SK-N-SH (cell line): ENCODE results near the gene METTL13. TPM values are rescaled to one million over a fixed set of nuclear protein-coding genes. Genes with fewer than 3 reads are reported as not detected.

Experiments
- CTCF ChIA-PET: fragments of 300-600, 350-600 bp; formaldehyde crosslinking; extraction: SDS; loops from one replicate; lab custom pipeline; 2021; lab: Yijun Ruan, JAX
- POLR2A ChIA-PET: fragments of 350-600 bp; sonication (Branson Sonifier 250); formaldehyde crosslinking; extraction: SDS; loops from one replicate; lab custom pipeline; 2020; ENCODE audit warnings: antibody characterized with exemption, inconsistent platforms; lab: Yijun Ruan, JAX
- DNase-seq: peaks from one replicate; pipeline ENCODE4 v3.0.0; 2012
- H2AFZ ChIP-seq: fragments of 200-600 bp; sonication (generic); 2 replicates; pipeline ENCODE4 v1.8.1; 2016; ENCODE audit warnings: antibody characterized with exemption, mild to moderate bottlenecking, low read depth
- H3F3A ChIP-seq: fragments of 200-600 bp; sonication (generic); replicated peaks from 2 replicates; pipeline ENCODE3; 2016; ENCODE audit warnings: antibody characterized with exemption, mild to moderate bottlenecking; ENCODE audit not compliant: insufficient read depth
- H3K27ac ChIP-seq, 2 experiments: fragments of 200-500 bp in 1 of 2; fragments of 200-600 bp in 1 of 2; sonication (Bioruptor generic) in 1 of 2; sonication (generic), shearing (Covaris generic) in 1 of 2; 2 replicates each; pipeline versions ENCODE4 v1.5.1 to v1.6.1; 2014 to 2016; ENCODE audit warnings: low read depth in 2 of 2, inconsistent platforms in 1 of 2, low read length in 1 of 2, mild to moderate bottlenecking in 1 of 2, mixed read lengths in 1 of 2
- H3K27me3 ChIP-seq: fragments of 200-600 bp; sonication (generic), shearing (Covaris generic); 2 replicates; pipeline ENCODE4 v1.6.1; 2016; ENCODE audit warnings: mixed run types; ENCODE audit not compliant: insufficient read depth
- H3K36me3 ChIP-seq, 2 experiments: fragments of 200-500 bp in 1 of 2; fragments of 200-600 bp in 1 of 2; sonication (Bioruptor generic) in 1 of 2; sonication (generic) in 1 of 2; replicated peaks in 1 of 2; 2 replicates each; pipeline versions ENCODE3 to v1.5.1; 2014 to 2016; ENCODE audit warnings: low read length in 1 of 2, mild to moderate bottlenecking in 1 of 2; ENCODE audit not compliant: insufficient read depth in 2 of 2, control insufficient read depth in 1 of 2
- H3K4me1 ChIP-seq, 2 experiments: fragments of 200-500 bp in 1 of 2; fragments of 200-600 bp in 1 of 2; sonication (Bioruptor generic) in 1 of 2; sonication (generic), shearing (Covaris generic) in 1 of 2; 2 replicates each; pipeline versions ENCODE4 v1.5.1 to v1.6.1; 2014 to 2016; ENCODE audit warnings: low read depth in 1 of 2, low read length in 1 of 2, mixed run types in 1 of 2; ENCODE audit not compliant: insufficient read depth in 2 of 2, control insufficient read depth in 1 of 2
- H3K4me2 ChIP-seq: fragments of 200-600 bp; sonication (generic), shearing (Covaris generic); 2 replicates; pipeline ENCODE4 v1.6.1; 2017; ENCODE audit warnings: mixed run types
- H3K4me3 ChIP-seq, 2 experiments: fragments of 200-500 bp in 1 of 2; fragments of 200-600 bp in 1 of 2; sonication (Bioruptor generic) in 1 of 2; sonication (generic), shearing (Covaris generic) in 1 of 2; 2 replicates each; pipeline versions ENCODE4 v1.5.1 to v1.8.1; 2014 to 2016; ENCODE audit warnings: low read depth in 2 of 2, inconsistent platforms in 1 of 2, low read length in 1 of 2, mild to moderate bottlenecking in 1 of 2, mixed read lengths in 1 of 2, moderate library complexity in 1 of 2
- H3K79me2 ChIP-seq: fragments of 200-600 bp; sonication (generic); 2 replicates; pipeline ENCODE4 v1.8.1; 2017; ENCODE audit warnings: mild to moderate bottlenecking; ENCODE audit not compliant: insufficient read depth
- H3K9ac ChIP-seq: fragments of 200-600 bp; sonication (generic); 2 replicates; pipeline ENCODE4 v1.6.1; 2017; ENCODE audit warnings: mixed run types
- H3K9me2 ChIP-seq: fragments of 200-600 bp; sonication (generic); 2 replicates; pipeline ENCODE4 v1.6.1; 2017; ENCODE audit warnings: mixed run types
- H3K9me3 ChIP-seq: fragments of 200-600 bp; sonication (generic); 2 replicates; pipeline ENCODE4 v1.6.1; 2017; ENCODE audit warnings: mixed run types, mild to moderate bottlenecking, moderate library complexity
- H4K20me1 ChIP-seq: fragments of 200-600 bp; sonication (generic); 2 replicates; pipeline ENCODE4 v1.6.1; 2017; ENCODE audit warnings: mild to moderate bottlenecking, mixed run types; ENCODE audit not compliant: insufficient read depth
- CHD2 ChIP-seq: fragments of 150-350 bp; IDR thresholded peaks from 2 replicates; pipeline ENCODE4 v1.6.1; 2018; ENCODE audit warnings: low read length; ENCODE audit not compliant: partially characterized antibody
- EP300 ChIP-seq, 2 experiments: IDR thresholded peaks; 2 replicates each; pipeline versions ENCODE4 v1.4.0 to v1.6.1; 2012; ENCODE audit warnings: borderline replicate concordance in 1 of 2, low read depth in 1 of 2, low read length in 1 of 2
- EZH2phosphoT487 ChIP-seq: fragments of 200-600 bp; sonication (generic); IDR thresholded peaks from 2 replicates; pipeline ENCODE4 v1.6.1; 2017; ENCODE audit warnings: low read depth, mixed run types, mild to moderate bottlenecking, antibody characterized with exemption, moderate library complexity, borderline replicate concordance
- FOSL2 ChIP-seq: IDR thresholded peaks from 2 replicates; pipeline ENCODE4 v1.4.0; 2012; ENCODE audit warnings: low read depth, mild to moderate bottlenecking, moderate library complexity, borderline replicate concordance
- FOXJ3 ChIP-seq: sonication (generic); formaldehyde crosslinking; IDR thresholded peaks from 2 replicates; pipeline ENCODE4 v1.5.1; 2020; ENCODE audit warnings: mild to moderate bottlenecking, missing genetic modification reagents
- FOXM1 ChIP-seq: IDR thresholded peaks from 2 replicates; pipeline ENCODE4 v1.4.0; 2012; ENCODE audit warnings: low read depth, mild to moderate bottlenecking
- GABPA ChIP-seq: IDR thresholded peaks from 2 replicates; pipeline ENCODE4 v1.4.0; 2012; ENCODE audit warnings: low read depth, mild to moderate bottlenecking
- GATA2 ChIP-seq: sonication (generic); formaldehyde crosslinking; IDR thresholded peaks from 2 replicates; pipeline ENCODE4 v1.5.0; 2020; ENCODE audit warnings: mild to moderate bottlenecking, missing genetic modification reagents
- IRF3 ChIP-seq: fragments of 150-350 bp; IDR thresholded peaks from 2 replicates; pipeline ENCODE4 v1.6.1; 2016; ENCODE audit warnings: mild to moderate bottlenecking, low read depth, low read length
- JUND ChIP-seq: IDR thresholded peaks from 2 replicates; pipeline ENCODE4 v1.4.0; 2012
- NFIC ChIP-seq: IDR thresholded peaks from 2 replicates; pipeline ENCODE4 v1.4.0; 2012; ENCODE audit warnings: borderline replicate concordance
- NRF1 ChIP-seq: IDR thresholded peaks from 2 replicates; pipeline ENCODE4 v1.6.1; 2012; ENCODE audit warnings: low read depth, mild to moderate bottlenecking, low read length
- PBX3 ChIP-seq: IDR thresholded peaks from 2 replicates; pipeline ENCODE4; 2012
- POLR2AphosphoS5 ChIP-seq: IDR thresholded peaks from 2 replicates; pipeline ENCODE4 v1.6.1; 2012; ENCODE audit warnings: low read depth, low read length
- RAD21 ChIP-seq: IDR thresholded peaks from 2 replicates; pipeline ENCODE4 v1.6.1; 2012; ENCODE audit warnings: mild to moderate bottlenecking, low read length
- REST ChIP-seq: IDR thresholded peaks from 2 replicates; pipeline ENCODE4 v1.6.1; 2012; ENCODE audit warnings: mild to moderate bottlenecking, low read depth, low read length, moderate library complexity
- RFX5 ChIP-seq: IDR thresholded peaks from 2 replicates; pipeline ENCODE4 v1.6.1; 2012; ENCODE audit warnings: mild to moderate bottlenecking, improper control_type of control experiment, low read length
- RXRA ChIP-seq: IDR thresholded peaks from 2 replicates; pipeline ENCODE4 v1.4.0; 2012; ENCODE audit warnings: low read depth, mild to moderate bottlenecking, borderline replicate concordance
- SIN3A ChIP-seq: IDR thresholded peaks from 2 replicates; pipeline ENCODE4 v1.6.1; 2012; ENCODE audit warnings: low read depth, mild to moderate bottlenecking, low read length, moderate library complexity, borderline replicate concordance
- TAF1 ChIP-seq: IDR thresholded peaks from 2 replicates; pipeline ENCODE4 v1.6.1; 2012; ENCODE audit warnings: low read depth, mild to moderate bottlenecking, low read length, moderate library complexity, borderline replicate concordance
- TCF12 ChIP-seq: IDR thresholded peaks from 2 replicates; pipeline ENCODE4 v1.4.0; 2012
- TEAD4 ChIP-seq: IDR thresholded peaks from 2 replicates; pipeline ENCODE4 v1.4.0; 2012; ENCODE audit warnings: mild to moderate bottlenecking, borderline replicate concordance; ENCODE audit not compliant: insufficient read depth
- USF1 ChIP-seq: IDR thresholded peaks from 2 replicates; pipeline ENCODE4 v1.4.0; 2012; ENCODE audit warnings: low read depth, borderline replicate concordance
- USF2 ChIP-seq: fragments of 150-350 bp; IDR thresholded peaks from 2 replicates; pipeline ENCODE4 v1.6.1; 2017; ENCODE audit warnings: antibody characterized with exemption, low read length, low read depth, borderline replicate concordance
- YY1 ChIP-seq: IDR thresholded peaks from 2 replicates; pipeline ENCODE4 v1.4.0; 2012; ENCODE audit warnings: low read depth, mild to moderate bottlenecking
- WGBS: methylation state at CpG from one replicate; pipeline ENCODE4 v1.1.6; 2017; ENCODE audit warnings: low lambda C conversion rate; 5-methylcytosine and 5-hydroxymethylcytosine counted together
- polyA plus RNA-seq, 3 experiments: library from polyadenylated mRNA; depleted of rRNA; stranded (reverse); fragments of >200 nt; gene quantifications; 2 replicates each; pipeline ENCODE4 v1.2.3, GENCODE V29; 2012

METTL13 gene
- 32.7 and 41.2 TPM in 2 replicates for polyA plus RNA-seq (2012; rRNA removed)
- polyA plus RNA-seq (2012; cell fraction: cytosol; rRNA removed), result 30.4 and 36.8 TPM in 2 replicates
- polyA plus RNA-seq (2012; cell fraction: nucleus; rRNA removed), result 24.8 and 31.7 TPM in 2 replicates

GRCh38 chr1:171781176-171781875 is at the start of gene METTL13:
METTL13 (plus strand) TSS chr1:171781660; CDS start chr1:171781968, 308 bp downstream.
- peaks cover 9 to 29% of the 10 kb centered on the region in 2 experiments; a peak in 2 of 4 replicates for H3K4me1 ChIP-seq
- WGBS, result under 1% methylated on average over 52 of the region's 57 CpGs
- CTCF ChIA-PET, result interaction anchor here (0.6 to 11.1 kb wide), 6 partner anchors 20 to 221 kb away, joined by 3 to 74 read pairs (median 7); partner anchors contain the start of gene VAMP4
- TF ChIP-seq EP300 (IDR thresholded peaks at IDR 0.05; ENCODE audit: borderline replicate concordance in 1 of 2, low read depth in 1 of 2, low read length in 1 of 2) (peak in 1 of 2 experiments; percentile 11; a peak in 1 of 4 replicates), USF1 (no peak; the same call in 1 of the 2 replicates), PBX3 (no peak; the same call in 1 of the 2 replicates), EZH2phosphoT487 (no peak), NFIC (no peak), USF2 (no peak), NRF1 (no peak; the same call in 1 of the 2 replicates), CHD2 (peak; percentile 78), GATA2 (CRISPR knock-in tag) (peak; percentile 84), FOXM1 (no peak), RFX5 (peak; percentile 86), FOSL2 (no peak), GABPA (peak; percentile 87), RAD21 (no peak), IRF3 (peak; percentile 79), JUND (no peak), SIN3A (peak; percentile 87; the same call in 1 of the 2 replicates), REST (peak; percentile 53; the same call in 1 of the 2 replicates), FOXJ3 (CRISPR knock-in tag) (no peak), RXRA (no peak), POLR2AphosphoS5 (peak; percentile 95), TEAD4 (no peak), TCF12 (peak; percentile 17; the same call in 1 of the 2 replicates), YY1 (0 out of 2 replicates have a peak, but pooled peaks have one; percentile 29), TAF1 (peak; percentile 90)

More at GRCh38 chr1:171781176-171781875, at the start of gene METTL13:
- POLR2A ChIA-PET, result interaction anchor here (1.0 to 1.7 kb wide), 3 partner anchors 15 to 39 kb away, joined by 6 to 12 read pairs (median 6); partner anchors contain the start of gene VAMP4
- H4K20me1 ChIP-seq, result no peaks in the 10 kb centered on the region
- peaks cover 42% of the 10 kb centered on the region for H3K79me2 ChIP-seq
- peak within 1 kb of the TSS; percentile 71 for H3K9ac ChIP-seq
- H3F3A ChIP-seq, result peaks cover 15% of the 10 kb centered on the region
- peak; percentile 96 for DNase-seq
- H3K9me2 ChIP-seq, result no peaks in the 10 kb centered on the region
- peak within 1 kb of the TSS; percentile 96 for H2AFZ ChIP-seq
- H3K4me2 ChIP-seq, result peak within 1 kb of the TSS; percentile 86
- peak within 1 kb of the TSS; percentile 84 to 96 for H3K27ac ChIP-seq
- peaks cover 4 to 28% of the 10 kb centered on the region in 2 experiments for H3K36me3 ChIP-seq
- no peaks in the 10 kb centered on the region for H3K9me3 ChIP-seq
- H3K4me3 ChIP-seq, result peak within 1 kb of the TSS; percentile 78 to 79
- H3K27me3 ChIP-seq, result no peaks in the 10 kb centered on the region
